HG02588 (cell line): Measurements from ENCODE around the gene EXOC6B.

ENCODE experiments used
- ATAC-seq: cut with Tn5 transposase; IDR thresholded peaks from one replicate; pipeline ENCODE4 v1.9.1; 2021; ENCODE audit warnings: mild to moderate bottlenecking, moderate library complexity; ENCODE audit not compliant: unreplicated experiment

Gene EXOC6B

GRCh38 chr2:72128843-72129227 is 697.0 kb downstream of the EXOC6B start:
- no peak for ATAC-seq

GRCh38 chr2:72128059-72128842 is 697.6 kb downstream of the EXOC6B start:
- ATAC-seq, result no peak

GRCh38 chr2:72127401-72128058 is 698.3 kb downstream of the EXOC6B start:
- no peak for ATAC-seq

- no peak for ATAC-seq
Measured at GRCh38 chr2:72126186-72127100, 699.4 kb downstream of the EXOC6B start.
